Bone marrow (tissue), 2 donors: ENCODE data around the gene ERC2.
"Not testable (repeated sequence)": the region's sequence is repeated elsewhere in the genome, so short reads cannot be mapped to it uniquely, and the experiment has no call there.

Experiments used
- DNase-seq, 2 donors: peaks; one replicate each; lab custom pipeline; 2025; lab: John Stamatoyannopoulos, UW

ERC2 gene

GRCh38 chr3:55524565-55525244 lies 943.6 kb downstream of the ERC2 start:
- DNase-seq, result no peak

GRCh38 chr3:55523471-55523870 lies 944.8 kb downstream of the ERC2 start:
- DNase-seq, result no peak

GRCh38 chr3:55521738-55522421 lies 946.4 kb downstream of the ERC2 start:
- no peak for DNase-seq

DNA sequence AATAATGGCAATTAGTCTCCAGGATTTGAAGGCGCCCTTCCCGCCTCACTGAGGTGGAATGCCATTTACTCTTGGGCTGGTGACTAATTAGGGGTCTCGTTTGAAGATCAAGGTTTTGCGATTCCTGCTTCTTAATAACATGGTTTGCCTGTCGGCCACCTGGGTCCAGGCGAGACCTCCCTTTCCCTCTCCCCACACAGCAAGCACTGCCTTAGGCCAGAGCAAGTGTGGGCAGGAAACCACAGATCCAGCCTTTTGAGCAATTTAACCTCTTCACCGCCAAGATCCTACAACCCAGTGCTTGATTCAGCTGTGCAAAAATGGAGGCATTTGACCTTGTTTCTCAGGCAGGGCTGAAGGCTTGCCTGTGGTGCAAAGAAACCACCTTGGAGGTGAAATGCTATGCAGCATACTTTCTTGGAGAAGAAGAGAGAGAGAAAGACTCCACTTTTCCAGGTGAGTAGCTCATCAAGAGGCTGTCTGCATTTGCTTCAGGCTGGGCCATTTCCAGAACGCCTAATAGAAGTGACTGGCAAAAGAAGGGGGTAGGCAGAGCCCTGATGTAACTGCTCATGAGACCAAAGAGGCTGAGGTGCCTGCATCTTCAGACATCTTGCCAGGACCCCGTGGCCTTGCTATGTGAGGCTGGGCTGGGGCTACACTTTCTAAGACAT lies 947.1 kb downstream of the ERC2 start:
- DNase-seq, result no peak

- no peak for DNase-seq
Observed at GRCh38 chr3:55519019-55519418, 949.2 kb downstream of the ERC2 start.

DNA sequence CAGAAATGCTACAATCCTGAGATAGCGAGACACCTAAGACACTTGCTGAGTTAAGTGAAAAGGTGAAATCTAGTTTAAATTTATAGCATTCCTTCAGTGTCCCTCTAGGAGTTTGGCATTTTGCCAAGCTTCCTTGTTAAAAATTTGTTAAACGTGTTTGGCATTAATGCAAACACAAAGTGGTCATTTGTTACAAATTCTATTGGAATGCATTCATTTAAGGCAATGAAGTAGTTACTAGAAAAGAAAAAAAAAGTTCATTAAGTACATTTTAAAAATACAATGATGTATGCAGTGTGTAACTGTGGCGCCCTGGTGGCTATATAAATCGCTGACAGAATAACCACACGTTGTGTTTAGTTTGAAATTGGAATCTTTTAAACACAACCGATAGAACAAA lies 949.8 kb downstream of the ERC2 start:
- DNase-seq, result no peak

DNA sequence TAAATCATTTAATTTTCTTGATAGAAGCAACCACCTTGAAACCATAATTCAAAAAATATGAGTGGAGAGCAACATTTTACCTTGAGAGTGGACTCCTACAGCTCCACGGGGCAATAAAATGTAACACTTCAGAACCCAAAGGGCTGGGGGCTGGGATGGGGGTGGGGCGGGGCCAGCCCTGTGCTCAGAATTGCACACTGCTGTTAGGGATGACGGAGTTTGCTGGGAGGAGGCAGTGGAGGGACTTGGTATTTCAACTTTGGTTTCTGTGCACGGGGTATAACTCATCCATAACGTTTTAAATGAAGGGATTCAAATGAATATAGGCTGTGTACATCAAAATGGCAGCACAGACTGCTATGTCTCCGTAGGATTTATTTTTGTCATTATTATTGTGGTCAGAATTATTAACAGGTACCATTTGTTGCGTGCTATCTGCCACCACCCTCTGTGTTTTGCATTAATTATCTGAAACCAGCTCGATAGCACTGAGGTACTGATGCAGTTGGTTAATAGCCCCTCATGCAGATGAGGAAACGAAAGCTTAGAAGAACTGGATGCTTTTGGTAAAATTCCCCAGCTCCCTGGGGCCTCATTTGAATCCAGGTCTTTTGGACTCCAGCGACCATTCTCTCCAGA lies 951.8 kb downstream of the ERC2 start:
- no peak for DNase-seq

DNA sequence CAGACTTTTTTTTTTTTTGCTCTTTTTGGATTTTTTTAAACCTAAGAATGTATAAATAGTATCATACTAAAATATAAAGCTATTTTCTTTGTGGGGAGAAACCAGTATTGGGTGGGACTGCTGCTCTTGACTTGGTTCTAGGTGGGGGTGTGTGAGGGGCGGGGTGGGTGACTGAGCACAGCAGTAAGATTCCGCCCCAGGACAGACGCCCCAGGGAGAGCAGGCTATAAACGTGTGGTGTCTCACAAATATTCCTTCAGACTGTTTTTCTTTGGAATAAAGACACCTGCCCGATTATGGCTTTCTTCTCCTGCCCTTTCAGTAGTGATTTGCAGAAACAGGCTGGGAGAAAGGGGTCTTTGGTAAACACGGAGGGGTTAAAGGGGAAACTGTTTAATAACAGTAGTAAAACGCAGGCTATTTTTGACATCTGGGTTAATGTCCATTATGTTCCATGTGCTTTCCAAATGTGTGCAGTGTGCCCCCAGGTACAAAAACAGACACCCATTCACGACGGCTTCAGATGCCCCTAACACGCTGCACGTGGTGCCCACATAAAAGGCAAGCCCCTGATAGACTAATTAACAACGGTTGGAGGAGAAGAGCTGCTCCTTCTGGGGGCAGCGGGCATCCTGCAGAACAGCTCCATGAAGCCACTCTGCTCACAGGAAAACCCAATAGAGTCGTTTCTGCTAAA lies 952.6 kb downstream of the ERC2 start:
- DNase-seq, result no peak

- DNase-seq, result no peak
Observed at GRCh38 chr3:55514962-55515361, 953.3 kb downstream of the ERC2 start.

- DNase-seq, result no peak
Observed at GRCh38 chr3:55512571-55513343, 955.5 kb downstream of the ERC2 start.

DNA sequence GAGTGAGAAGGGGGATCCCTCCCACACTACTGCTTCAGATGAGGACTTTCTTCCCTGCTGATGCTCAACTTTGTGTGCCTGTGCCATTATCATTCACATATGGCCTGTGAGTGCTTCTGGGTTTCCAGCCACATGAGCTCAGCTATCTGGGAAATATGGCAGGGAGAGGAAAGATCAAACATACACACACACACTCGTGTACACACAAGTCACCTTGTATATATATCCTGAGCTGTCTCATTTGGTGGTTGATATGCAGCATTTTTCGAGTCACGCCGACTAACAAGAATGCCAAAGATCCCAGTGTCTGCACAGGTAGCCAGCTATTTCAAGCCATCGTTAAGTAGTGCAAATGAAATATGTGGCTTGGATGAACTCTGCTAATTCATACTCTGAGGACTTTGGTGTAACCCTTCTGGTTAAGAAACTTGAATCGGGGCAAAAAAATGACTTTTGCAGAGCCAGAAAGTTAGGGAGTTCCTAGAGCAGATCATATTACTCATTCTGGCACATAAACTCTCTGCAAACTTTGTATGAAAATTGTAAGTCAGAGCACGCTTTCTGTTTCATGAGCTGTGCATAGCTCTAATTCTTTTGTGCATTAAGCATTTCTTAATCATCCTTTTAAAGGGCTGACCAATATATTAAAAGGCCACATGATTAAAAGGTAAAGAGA lies 956.2 kb downstream of the ERC2 start:
- DNase-seq, result no peak

- no peak for DNase-seq
Observed at GRCh38 chr3:55508335-55508734, 959.9 kb downstream of the ERC2 start.

- no peak for DNase-seq
Observed at GRCh38 chr3:55507808-55508207, 960.5 kb downstream of the ERC2 start.

DNA sequence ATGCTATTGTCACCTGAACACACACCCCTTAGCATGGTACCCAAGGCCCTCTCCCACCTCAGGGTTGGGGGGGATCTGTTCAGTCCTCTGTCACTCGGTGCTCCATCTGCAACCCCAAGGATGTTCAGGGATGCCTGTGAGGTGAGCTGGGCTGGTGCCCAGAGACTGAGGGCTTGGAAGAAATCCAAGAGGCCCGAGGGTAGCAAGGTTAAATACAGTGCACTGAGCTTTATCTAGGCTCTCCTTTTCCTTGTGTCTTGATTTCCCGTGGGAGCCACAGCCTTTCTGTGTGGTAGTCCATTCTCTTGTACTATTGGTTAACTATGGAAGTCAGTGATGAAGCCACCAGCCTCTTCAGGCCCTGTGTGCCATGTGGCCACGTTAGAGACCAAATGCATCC lies 962.5 kb downstream of the ERC2 start:
- DNase-seq, result no peak

GRCh38 chr3:55505102-55505501 lies 963.2 kb downstream of the ERC2 start:
- not testable (repeated sequence) for DNase-seq

DNA sequence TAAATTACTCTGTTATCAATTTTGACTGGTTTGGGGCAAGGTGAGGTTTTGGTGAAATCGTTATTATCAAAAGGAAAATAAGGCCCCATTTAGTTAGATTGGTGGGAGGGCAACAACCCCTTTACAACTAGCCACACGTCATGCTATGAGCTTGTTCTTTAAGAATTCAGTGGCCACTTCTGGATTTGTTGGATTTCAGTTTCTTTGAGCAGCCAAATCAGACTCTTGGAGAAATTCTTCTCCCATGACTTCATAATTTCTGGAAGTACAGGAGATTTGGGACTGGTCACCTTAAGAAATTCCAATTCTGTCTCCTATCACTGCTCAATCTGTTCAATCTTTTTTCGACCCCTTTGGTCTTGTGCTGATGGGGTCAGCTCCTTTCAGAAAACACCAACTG lies 966.4 kb downstream of the ERC2 start:
- no peak for DNase-seq

GRCh38 chr3:55500555-55501330 lies 967.5 kb downstream of the ERC2 start:
- DNase-seq, result no peak

DNA sequence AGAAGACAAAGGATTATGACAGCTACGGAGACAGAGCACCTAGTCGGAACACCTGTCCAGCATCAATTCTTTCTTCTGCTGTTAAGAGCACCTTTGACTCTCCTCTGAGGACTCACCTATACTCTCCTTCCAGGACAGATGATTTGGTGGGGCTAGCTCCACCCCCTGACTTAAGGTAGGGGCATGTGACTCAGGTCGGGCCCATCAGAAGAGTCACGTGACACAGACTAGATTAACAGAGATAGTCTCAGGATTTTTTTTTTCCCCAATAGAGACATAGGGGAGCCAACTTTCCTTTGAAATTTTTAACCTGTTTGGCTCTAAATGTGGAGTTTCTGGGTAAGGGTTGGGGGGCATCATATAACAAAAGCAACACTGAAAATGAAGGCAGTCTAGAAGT lies 969.7 kb downstream of the ERC2 start:
- DNase-seq, result no peak

GRCh38 chr3:55497250-55497649 lies 971.0 kb downstream of the ERC2 start:
- no peak for DNase-seq

DNA sequence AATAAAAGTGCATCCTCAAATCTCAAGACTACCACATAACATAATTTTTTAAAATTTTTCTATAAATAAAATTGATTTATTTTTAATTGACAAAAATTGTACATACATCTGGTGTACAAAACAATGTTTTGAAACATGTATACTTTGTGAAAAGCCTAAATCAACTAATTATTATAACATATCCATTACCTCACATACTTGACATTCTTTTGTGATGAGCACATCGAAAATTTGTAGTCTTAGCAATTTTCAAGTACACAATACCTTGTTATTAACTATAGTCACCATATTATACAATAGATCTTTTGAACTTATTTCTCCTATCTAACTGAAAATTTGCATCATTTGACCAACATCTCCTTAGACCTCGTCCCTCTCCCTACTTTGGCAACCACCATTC lies 973.3 kb downstream of the ERC2 start:
- DNase-seq, result no peak
